Measurements from ENCODE around the gene ITGBL1.
"Not testable (repeated sequence)": the region's sequence is repeated elsewhere in the genome, so short reads cannot be mapped to it uniquely, and the experiment has no call there.

ITGBL1 gene

GRCh38 chr13:101514695-101515275 lies 62.3 kb downstream of the ITGBL1 start:
- no peak for DNase-seq

DNA sequence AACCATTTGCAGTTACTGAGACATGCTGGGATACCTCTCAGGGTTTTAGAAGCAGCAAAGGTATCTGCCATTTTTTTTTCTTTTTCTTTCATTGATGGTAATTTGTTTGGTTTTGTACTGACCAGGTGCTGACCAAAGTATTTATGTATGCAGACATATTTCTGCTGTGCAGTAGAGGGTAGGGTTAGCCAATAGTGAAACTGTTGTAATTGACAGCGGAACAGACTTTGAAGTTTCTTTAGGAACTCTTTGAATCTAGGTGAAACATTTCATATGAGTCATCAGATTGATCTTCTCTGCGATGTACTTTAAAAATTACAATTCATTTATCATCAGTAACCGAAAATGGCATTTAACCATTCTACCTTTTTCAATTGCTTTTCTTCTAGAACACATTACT lies 63.0 kb downstream of the ITGBL1 start:
- no peak for DNase-seq

GRCh38 chr13:101516262-101516661 lies 63.8 kb downstream of the ITGBL1 start:
- no peak for DNase-seq

DNA sequence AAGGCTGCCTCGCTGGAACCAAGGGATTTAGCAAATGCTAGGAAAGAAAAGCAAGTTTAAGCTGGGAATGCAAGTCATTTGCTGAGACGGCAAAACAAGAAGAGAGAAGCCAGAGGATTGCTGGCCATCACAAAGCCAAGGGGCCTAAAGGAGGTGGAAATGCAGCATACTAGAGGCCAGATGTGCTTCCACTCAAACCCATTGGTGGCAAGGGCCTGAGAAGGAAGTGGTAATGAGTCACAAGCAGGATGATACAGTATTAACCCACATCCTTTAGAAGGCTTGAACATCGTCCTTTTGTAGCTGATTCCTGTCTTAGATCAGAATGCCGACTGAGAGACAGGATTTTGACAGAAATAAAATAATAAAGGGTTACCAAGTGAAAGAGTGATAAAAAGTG lies 68.2 kb downstream of the ITGBL1 start:
- no peak for DNase-seq

DNA sequence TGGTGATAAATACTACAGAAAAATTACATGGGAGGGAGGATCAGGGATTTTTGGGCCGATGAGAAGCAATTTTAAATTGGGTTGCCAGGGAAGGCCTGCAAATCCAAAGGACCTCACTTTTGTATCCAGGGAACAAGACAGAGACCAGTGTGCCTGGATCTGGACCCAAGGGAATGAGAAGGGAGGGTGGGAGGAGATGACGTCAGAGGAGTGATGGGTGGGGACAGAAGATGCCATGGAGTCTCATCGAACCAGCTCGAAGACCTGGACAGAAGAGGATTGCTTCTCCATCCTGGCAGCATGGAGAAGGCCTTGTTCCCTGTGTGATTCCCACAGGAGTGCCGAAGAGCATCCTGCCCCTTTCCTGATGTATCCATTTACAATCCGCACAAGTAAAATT lies 68.9 kb downstream of the ITGBL1 start:
- DNase-seq = no peak

DNA sequence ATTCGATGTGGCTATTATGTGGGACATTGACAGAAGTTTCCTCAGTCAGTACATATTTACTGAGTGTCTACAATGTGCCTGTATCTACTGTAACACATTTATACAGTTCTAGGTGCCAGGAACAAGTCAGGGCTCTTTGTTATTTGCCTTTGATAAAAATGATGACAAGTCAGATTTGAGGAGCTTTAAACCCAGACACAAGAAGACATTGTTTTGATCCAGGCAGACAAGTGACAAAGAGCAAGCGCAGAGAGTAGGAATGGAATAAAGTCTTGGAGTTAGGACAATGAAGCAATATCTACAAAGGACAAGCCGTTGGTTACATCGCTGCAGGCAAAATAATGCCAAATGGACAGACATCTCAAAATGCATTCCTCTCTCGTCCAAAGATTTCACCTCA lies 70.1 kb downstream of the ITGBL1 start:
- DNase-seq = no peak

DNA sequence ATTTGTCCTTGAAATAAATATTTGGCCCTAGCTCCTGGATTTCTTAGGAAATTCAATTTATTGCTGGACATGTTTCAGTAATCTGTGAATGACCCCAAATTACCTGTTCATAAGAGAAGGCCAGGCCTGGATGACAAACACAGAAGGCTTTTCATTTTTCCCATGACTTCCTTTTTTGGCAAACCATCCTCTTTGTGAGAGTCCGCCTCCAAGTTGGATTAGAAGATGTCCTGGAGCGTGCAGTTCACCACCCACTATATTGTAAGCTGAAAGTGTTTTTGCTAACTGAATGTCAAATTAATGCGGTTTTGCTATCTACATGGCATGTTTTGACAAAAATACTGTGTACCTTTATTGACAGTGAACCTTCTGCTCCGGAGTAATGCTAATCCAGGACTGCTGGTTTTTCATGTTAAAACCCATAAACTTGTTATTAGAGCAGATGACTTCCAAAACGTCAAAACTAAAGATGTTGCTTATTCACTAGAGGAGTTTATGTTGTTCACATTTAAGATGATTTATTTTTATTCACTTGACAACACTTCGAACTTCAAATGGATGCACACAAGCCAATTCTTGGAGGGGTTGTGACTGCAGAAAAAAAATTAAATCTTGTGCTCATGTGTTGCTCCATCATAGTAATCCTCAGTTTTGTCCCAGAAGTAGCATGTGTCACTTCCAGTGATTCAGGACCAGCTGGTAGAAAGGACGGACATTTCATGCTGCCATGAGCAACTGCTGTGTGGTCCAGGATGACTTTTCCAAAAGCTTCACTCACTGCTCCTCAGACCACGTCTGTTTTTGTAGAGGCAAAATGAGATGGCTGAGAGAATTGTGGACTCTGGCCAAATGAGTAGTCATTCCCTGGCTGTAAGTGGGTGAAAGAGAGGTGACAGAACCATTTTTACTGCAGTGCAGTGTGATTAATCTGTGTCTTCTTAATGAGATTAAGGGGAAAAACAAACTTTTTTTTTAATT lies 71.0 kb downstream of the ITGBL1 start:
- no peak for DNase-seq

DNA sequence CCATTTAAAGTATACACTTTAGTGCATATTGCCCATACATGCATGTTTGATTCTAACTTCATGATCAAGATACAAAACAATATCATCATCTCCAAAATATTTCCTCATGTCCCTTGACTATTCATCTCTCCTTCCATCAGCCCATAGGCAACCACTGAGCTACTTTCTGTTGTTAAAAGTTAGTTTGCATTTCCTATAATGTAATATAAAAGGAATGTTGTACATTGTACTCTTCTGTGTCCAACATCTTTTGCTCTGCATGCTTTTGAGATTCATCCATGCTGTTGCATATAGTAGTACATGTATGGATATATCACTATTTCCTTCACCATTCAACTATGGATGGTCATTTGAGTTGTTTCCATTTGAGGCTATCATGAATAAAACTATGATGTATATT lies 74.7 kb downstream of the ITGBL1 start:
- DNase-seq = no peak

GRCh38 chr13:101529422-101529821 lies 76.9 kb downstream of the ITGBL1 start:
- no peak for DNase-seq

DNA sequence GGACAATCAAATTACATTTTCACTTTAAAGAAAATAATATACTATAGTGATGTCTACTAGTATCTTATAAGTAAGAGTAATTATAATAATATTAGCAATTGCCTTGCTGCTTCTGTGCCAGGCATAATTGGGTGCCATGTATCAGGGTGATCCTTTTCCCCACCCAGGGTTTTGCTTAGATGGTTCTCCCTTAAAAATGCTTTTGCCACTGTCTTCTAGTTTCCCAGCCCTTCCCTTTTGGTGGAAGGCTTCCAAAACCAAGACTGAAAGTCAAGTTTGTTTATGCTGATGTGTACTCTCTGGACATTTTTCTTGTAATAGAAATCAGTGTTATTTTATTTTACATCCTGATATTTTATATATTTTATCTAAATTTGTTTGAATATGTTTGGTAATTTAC lies 77.8 kb downstream of the ITGBL1 start:
- DNase-seq = no peak

- DNase-seq = no peak
Measured at GRCh38 chr13:101535192-101535746, 82.8 kb downstream of the ITGBL1 start.

GRCh38 chr13:101536079-101536478 lies 83.6 kb downstream of the ITGBL1 start:
- DNase-seq = no peak

- not testable (repeated sequence) for DNase-seq
Measured at GRCh38 chr13:101544544-101544943, 92.1 kb downstream of the ITGBL1 start.

- DNase-seq = no peak
Measured at GRCh38 chr13:101544979-101545378, 92.5 kb downstream of the ITGBL1 start.

DNA sequence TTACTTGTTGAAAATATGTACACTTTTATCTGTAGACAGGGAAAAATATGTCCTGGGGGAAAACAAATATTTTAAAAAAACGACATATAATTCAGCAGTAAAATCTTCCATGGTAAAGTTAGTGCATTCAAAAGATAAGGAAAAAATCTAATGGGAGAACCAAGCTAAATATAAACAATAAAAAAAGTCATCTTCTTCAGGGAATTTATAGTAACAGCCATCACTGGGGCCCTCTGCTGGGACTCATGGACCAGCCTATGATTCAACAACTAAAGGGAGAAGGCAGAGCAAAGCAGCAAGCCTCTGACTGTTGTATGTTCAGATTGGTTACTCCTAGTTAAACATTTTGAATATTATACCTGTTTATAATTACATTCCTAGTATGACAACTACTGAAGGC lies 93.0 kb downstream of the ITGBL1 start:
- DNase-seq = no peak

GRCh38 chr13:101552286-101552685 lies 99.8 kb downstream of the ITGBL1 start:
- DNase-seq = no peak

GRCh38 chr13:101552786-101553185 lies 100.3 kb downstream of the ITGBL1 start:
- DNase-seq = no peak

- DNase-seq = no peak
Measured at GRCh38 chr13:101554420-101555125, 102.1 kb downstream of the ITGBL1 start.

DNA sequence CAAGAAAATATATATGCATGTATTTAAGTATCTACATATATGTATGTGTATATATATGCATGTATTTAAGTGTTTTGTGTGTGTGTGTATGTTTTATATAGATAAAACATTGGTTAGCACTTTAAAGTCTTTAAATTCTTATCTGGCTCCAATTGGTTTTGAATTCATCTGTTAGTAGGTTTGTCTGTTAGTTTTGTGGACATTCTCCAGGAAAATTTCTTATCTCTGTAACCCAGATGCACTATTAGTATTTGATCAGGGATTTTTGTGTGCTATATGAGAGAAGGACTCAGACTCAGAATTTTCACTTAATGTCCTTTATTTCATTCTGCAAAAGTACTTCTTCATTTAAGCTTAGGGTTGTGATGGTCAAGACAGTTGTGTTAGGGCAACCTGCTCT lies 103.1 kb downstream of the ITGBL1 start:
- DNase-seq = no peak

DNA sequence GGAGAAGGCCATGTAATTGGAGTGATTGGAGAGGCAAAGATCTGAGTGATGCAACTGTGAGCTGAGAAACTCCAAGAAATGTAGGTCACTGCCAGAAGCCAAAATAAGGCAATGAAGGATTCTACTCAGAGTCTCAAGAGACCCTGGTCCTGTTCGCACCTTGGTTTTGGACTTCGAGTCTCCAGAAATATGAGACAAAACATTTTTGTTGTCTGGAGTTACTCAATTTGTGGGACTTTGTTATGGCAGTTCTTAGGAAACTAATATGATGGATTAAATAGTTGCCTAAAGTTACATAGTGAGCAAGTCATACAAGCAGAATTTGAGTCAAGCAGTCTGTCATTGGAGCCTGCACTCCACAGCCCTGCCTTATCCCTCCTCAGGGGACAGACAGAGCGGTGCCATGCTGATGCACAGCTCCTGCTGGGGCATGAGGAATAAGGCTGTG lies 104.2 kb downstream of the ITGBL1 start:
- DNase-seq = no peak

DNA sequence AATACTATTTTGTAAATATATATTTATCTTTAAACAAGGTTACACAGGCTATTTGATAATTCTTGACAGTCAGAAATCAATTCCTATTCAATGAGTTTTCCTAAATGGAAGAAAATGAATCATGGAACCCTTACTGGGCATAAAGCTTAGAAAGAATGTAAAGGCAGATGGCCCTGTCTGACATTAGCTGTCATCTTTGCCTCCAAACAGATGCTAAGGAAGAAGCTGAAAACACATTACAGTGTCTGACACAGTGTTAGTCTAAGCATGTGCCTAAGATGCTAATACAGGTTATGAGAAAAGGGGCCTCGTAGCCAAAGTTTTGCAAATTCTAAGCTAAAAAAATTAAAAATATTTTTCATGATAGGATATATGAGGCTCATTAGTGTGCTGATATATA lies 112.8 kb downstream of the ITGBL1 start:
- no peak for DNase-seq

DNA sequence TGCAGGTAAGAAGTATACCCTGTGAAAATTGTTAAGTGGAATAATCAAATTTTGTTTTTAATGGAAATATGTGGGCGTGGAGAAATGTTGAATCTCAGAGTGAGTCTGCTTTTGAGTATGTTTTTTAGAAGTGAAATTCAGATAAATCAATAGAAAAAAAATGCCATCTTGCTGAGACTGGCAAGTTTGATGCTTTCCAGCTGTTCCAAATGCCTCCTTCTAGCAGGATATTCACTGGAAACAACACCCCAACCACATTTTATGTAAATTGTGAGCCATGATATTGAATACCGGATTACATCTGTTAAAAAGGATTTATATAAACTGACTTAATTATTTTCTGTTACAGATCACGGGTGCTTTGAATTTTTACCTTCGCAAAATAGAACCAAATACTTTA lies 115.4 kb downstream of the ITGBL1 start:
- DNase-seq = no peak

DNA sequence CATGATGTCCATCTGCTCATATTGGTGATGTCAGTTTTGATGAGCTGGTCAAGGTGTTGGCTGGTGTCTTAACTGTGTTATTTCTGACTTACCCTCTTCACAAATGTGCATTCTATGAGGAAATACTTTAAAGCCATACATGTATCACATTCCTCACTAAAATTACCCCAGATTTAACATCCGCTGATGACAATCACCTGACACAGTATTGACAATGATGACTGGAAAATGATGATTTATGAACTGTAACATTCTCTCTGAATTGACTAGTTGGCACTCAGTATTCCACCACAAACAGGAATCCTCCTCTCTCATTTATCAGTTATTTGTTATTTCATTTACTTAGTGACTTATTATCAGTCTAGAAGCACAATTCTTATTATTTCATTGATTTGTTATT lies 117.3 kb downstream of the ITGBL1 start:
- no peak for DNase-seq

Data from effector CD8-positive, alpha-beta T cell (primary cell).